ENCODE results near the gene TEKT4.
"Not testable (repeated sequence)": the region's sequence is repeated elsewhere in the genome, so short reads cannot be mapped to it uniquely, and the experiment has no call there.

Gene TEKT4

GRCh38 chr2:94876523-94876863, 5.3 kb downstream of the TEKT4 start:
- DNase-seq: no peak

DNA sequence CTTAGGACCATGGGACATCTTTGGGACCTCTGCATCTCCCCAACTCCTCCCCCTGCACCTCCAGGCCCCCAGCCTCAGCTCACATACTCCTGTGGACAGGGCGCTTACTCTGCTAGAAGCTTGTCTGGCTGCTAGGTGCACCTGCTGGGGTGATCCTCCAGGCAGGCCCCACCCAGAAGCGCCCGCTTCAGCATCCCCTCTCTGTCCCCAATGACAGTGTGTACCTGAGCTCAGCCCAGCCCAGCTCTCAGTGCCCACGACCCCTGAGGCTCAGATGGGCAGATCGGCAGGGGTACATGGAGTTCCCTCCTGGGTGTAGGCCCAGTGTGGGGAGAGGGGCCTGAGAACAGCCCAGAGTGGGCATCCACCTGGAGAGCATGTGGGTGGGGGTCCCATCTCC, 5.9 kb downstream of the TEKT4 start:
- DNase-seq: no peak

- not testable (repeated sequence) for DNase-seq
Measured at GRCh38 chr2:94878575-94878974, 7.3 kb downstream of the TEKT4 start.

DNA sequence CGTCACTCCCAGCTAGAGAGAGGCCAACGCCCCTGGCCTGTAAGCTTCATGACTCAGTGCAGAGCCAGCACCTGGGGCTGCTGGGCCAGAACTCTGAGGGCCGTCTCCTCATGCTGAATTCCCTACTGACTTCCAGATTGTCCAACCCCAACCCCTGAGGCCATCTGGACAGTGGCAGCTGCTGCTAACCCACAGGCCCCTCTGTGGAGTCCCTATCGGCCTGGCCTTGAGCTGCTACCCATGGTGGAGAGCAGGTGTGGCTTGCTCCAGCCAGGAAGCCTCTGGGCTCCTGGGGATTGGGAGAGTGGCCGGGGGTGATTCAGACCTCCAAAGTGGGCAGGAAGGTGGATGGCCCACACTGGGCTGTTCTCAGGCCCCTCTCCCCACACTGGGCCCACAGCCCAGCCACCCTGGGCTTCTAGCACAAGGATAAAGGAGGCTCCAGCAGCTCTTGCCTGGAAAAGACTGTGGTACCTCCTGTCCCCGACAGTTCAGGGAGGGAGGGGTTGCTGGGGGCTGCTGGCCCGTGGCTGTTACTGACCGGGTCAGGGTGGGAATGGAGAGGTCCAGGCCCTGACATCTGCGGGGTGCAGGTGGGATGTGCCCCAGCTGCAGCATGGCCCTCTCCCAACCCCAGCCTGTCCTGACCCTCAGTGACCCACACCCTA, 8.2 kb downstream of the TEKT4 start:
- no peak for DNase-seq

GRCh38 chr2:94879982-94880377, 8.8 kb downstream of the TEKT4 start:
- DNase-seq: no peak

- no peak for DNase-seq
Measured at GRCh38 chr2:94880507-94880906, 9.3 kb downstream of the TEKT4 start.

DNA sequence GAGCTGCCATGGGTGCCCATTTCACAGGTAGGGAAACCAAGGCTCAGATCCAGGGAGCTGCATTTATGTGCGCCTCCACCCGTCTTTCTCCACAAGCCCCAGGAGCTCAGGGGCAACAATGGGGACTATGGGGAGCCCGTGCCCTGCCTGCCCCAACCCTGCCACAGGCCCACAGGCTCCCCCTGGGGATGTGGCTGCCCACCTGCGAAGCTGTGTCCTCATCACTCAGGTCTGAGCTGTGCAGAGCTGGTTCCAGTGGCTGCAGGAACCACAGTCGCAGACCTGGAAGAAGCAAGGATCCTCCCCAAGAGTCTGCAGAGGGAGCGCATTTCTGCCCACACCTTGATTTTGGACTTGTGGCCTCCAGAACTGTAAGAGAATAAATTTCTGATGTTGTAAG, 9.8 kb downstream of the TEKT4 start:
- no peak for DNase-seq

DNA sequence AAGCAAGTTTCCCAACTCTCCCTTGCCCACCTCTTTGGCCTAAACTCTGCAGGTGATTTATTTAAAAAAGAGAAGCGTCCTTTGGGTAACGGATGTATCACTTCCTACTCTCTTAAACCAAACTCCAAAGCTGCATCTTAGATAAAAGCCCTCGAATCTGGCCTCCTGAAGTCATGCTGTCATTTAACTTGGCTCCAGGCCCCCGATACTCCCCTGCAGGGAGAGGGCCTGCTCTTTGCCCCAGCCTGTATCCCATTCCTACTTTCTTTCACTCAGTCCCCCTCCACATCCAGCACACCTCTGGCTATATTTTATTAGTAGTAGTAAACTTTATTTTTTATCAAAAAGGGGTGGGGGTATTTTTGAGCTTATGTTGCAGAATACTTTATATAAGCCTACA, 19.0 kb downstream of the TEKT4 start:
- DNase-seq: no peak

GRCh38 chr2:94895273-94895672, 24.0 kb downstream of the TEKT4 start:
- DNase-seq: not testable (repeated sequence)

DNA sequence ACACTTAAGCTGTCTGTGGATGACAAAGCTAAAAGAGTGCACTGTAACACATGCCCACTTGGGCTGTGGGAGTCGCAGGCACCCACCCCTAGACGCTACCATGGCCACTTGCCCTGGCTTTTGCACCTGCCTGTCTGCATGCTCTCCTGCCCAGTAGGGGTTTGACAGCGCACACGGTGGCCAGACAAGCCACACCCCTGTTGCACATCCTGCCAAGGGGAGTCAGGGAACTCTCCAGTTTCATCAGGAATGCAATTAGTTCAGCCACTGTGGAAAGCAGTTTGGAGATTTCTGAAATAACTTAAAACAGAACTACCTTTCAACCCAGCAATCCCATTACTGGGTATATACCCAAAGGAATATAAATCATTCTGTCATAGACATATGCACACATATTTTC, 35.7 kb downstream of the TEKT4 start:
- not testable (repeated sequence) for DNase-seq

- DNase-seq: no peak
Measured at GRCh38 chr2:94923196-94923595, 52.0 kb downstream of the TEKT4 start.

GRCh38 chr2:94924999-94925398, 53.8 kb downstream of the TEKT4 start:
- not testable (repeated sequence) for DNase-seq

All from NCI-H446 treated with DMSO at 0.1 percent for 48 hours (cell line).